Choroid plexus epithelial cell (primary cell): ENCODE results near the gene ADAMTS19.

Source experiments
- DNase-seq: peaks from one replicate; pipeline ENCODE4 v3.0.0-alpha.2; 2010; ENCODE audit warnings: low read depth
- H3K4me3 ChIP-seq: 2 replicates; pipeline ENCODE4 v1.5.1; 2011; ENCODE audit warnings: low read depth, mild to moderate bottlenecking, control low read depth, low read length, moderate library complexity
- CTCF ChIP-seq: conservative IDR thresholded peaks from 2 replicates; pipeline ENCODE4 v1.5.1; 2011; ENCODE audit warnings: low read depth, mild to moderate bottlenecking, control low read depth, inconsistent platforms, low read length, moderate library complexity

The ADAMTS19 gene

GRCh38 chr5:129724647-129725046 is 264.5 kb downstream of the ADAMTS19 start:
- no peak overlapping the region for H3K4me3 ChIP-seq
- TF ChIP-seq CTCF = no peak
- DNase-seq = no peak

- DNase-seq = no peak
- H3K4me3 ChIP-seq = no peak overlapping the region
- TF ChIP-seq CTCF = no peak
Measured at GRCh38 chr5:129739773-129740172, 279.7 kb downstream of the ADAMTS19 start.

- TF ChIP-seq CTCF = no peak
- H3K4me3 ChIP-seq = no peak overlapping the region
- no peak for DNase-seq
Measured at GRCh38 chr5:129743541-129744187, 283.6 kb downstream of the ADAMTS19 start.

GRCh38 chr5:129745997-129746396 is 285.9 kb downstream of the ADAMTS19 start:
- TF ChIP-seq CTCF = no peak
- H3K4me3 ChIP-seq = no peak overlapping the region
- DNase-seq = no peak

- DNase-seq = peak; percentile 8
- TF ChIP-seq CTCF = no peak
- no peak overlapping the region for H3K4me3 ChIP-seq
Measured at GRCh38 chr5:129746876-129747275, 286.8 kb downstream of the ADAMTS19 start.

- H3K4me3 ChIP-seq = no peak within 1 kb of the TSS
- TF ChIP-seq CTCF = no peak
- DNase-seq = no peak
Measured at GRCh38 chr5:129747572-129748407, 287.7 kb downstream of the ADAMTS19 start, which contains the start of gene MINAR2. MINAR2 (plus strand) TSS chr5:129748094; CDS start chr5:129748191, 97 bp downstream.
